A673 (cell line): ENCODE data around the gene OVCA2. TPM values are rescaled to one million over a fixed set of nuclear protein-coding genes. Genes with fewer than 3 reads are reported as not detected.

Experiments used
- BruUV-seq: library from RNA; stranded (reverse); fragments of 400-500 nt; replicated peaks from 2 replicates; lab custom pipeline; 2021; lab: Mats Ljungman, UMichigan
- CTCF ChIA-PET: fragments of 300-600 bp; sonication (Branson Sonifier 250); formaldehyde crosslinking; loops from one replicate; lab custom pipeline; 2022; ENCODE audit warnings: antibody characterized with exemption; lab: Charles Lee
- POLR2A ChIA-PET: fragments of 300-600 bp; sonication (Branson Sonifier 250); formaldehyde crosslinking; loops from one replicate; lab custom pipeline; 2022; ENCODE audit warnings: antibody characterized with exemption; ENCODE audit not compliant: low non-redundant PET; lab: Charles Lee
- DNase-seq: peaks from one replicate; pipeline ENCODE4 v3.0.0-alpha.2; 2015; ENCODE audit warnings: low spot score
- H3K27ac ChIP-seq: fragments of 200-600 bp; sonication (generic); 2 replicates; pipeline ENCODE4 v1.5.1; 2016; ENCODE audit warnings: mixed run types, low read depth, mild to moderate bottlenecking, mixed read lengths, antibody characterized with exemption, low read length; ENCODE audit not compliant: poor library complexity, severe bottlenecking
- H3K27me3 ChIP-seq: fragments of 200-600 bp; sonication (generic); replicated peaks from 2 replicates; pipeline ENCODE4 v1.6.1; 2017; ENCODE audit warnings: mixed run types, low read depth, mild to moderate bottlenecking, mixed read lengths, antibody characterized with exemption, low read length; ENCODE audit not compliant: insufficient read depth, poor library complexity
- H3K36me3 ChIP-seq: fragments of 200-600 bp; sonication (generic); 2 replicates; pipeline ENCODE4 v1.6.1; 2016; ENCODE audit warnings: mixed run types, mild to moderate bottlenecking, mixed read lengths, antibody characterized with exemption, low read length; ENCODE audit not compliant: insufficient read depth, poor library complexity, severe bottlenecking
- H3K4me1 ChIP-seq: fragments of 200-600 bp; sonication (generic); 2 replicates; pipeline ENCODE4 v1.6.1; 2017; ENCODE audit warnings: mixed run types, mild to moderate bottlenecking, mixed read lengths, antibody characterized with exemption, low read length; ENCODE audit not compliant: insufficient read depth, poor library complexity, severe bottlenecking
- H3K4me3 ChIP-seq: fragments of 200-600 bp; sonication (generic); 2 replicates; pipeline ENCODE4 v1.5.1; 2016; ENCODE audit warnings: low read depth, mixed run types, mild to moderate bottlenecking, mixed read lengths, low read length; ENCODE audit not compliant: poor library complexity, severe bottlenecking
- H3K9me3 ChIP-seq: fragments of 200-600 bp; sonication (generic); 2 replicates; pipeline ENCODE4 v1.6.1; 2016; ENCODE audit warnings: mixed run types, low read depth, mild to moderate bottlenecking, mixed read lengths, antibody characterized with exemption, low read length; ENCODE audit not compliant: poor library complexity, severe bottlenecking
- CTCF ChIP-seq: fragments of 300-800, 200-600 bp; sonication (generic); conservative IDR thresholded peaks from 2 replicates; pipeline ENCODE4 v1.5.1; 2017; ENCODE audit warnings: low read depth, mild to moderate bottlenecking, antibody characterized with exemption, low read length, moderate library complexity, mixed read lengths
- EZH2 ChIP-seq: fragments of 200-600 bp; sonication (generic); IDR thresholded peaks from 2 replicates; pipeline ENCODE4 v1.6.1; 2017; ENCODE audit warnings: borderline replicate concordance, low read depth, mild to moderate bottlenecking, mixed read lengths, antibody characterized with exemption, low read length; ENCODE audit not compliant: poor library complexity, severe bottlenecking
- intact Hi-C: fragments of 100-400 bp; cut with micrococcal nuclease; formaldehyde crosslinking; loops from one replicate; pipeline ENCODE4 v1.10.0; 2022; ENCODE audit not compliant: unreplicated experiment
- total RNA-seq: library from RNA; stranded (reverse); gene quantifications from 2 replicates; pipeline ENCODE4 v1.2.3, GENCODE V29; 2021

Gene OVCA2
- total RNA-seq, 1 experiment from 2014 or later: 30.7 TPM

DNA sequence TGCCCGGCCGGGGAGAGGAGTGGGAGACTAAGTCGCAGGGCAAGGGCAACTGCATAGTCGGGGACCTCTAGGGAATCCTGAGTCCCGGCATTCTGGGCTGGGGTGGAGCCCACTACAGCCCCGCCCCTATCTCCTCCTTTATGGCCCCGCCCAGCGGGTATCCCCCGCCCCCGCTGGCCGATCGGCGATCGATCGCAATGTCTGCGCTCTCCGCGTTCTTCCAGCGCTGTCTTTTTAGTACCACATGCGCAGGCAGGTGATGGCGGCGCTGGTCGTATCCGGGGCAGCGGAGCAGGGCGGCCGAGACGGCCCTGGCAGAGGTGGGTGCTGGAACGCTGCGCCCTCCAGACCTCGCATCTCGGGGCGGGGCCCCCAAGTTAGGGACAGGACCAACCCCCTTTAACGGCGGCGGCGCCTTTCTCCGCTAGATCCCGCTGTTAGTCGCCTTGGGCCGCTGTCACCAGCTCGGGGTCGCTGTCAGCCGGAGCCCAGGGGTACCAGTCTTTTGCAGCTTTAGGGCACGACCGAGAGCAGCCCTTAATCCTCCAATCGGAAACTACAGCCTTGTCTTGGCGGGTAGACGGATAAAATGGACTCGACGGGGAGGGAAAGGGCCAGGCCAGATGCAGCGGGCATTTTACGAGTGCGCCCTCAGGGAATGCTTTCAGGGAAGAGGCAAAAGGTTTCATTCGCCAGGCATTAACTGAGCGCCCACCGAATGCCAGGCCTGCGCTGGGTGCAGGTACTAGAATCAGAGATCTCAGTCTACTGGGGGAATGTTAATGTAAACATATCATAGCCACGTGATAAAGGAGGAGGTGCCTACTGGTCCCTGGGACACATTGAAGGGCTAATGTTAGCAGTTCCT lies 11.7 kb upstream of the OVCA2 start, which contains the start of gene DPH1:
Gene DPH1 (plus strand): TSS at position 243 of the 868 bp plus-strand sequence. CDS start 17 bp downstream, at position 260.
- H3K9me3 ChIP-seq: no peaks in the 10 kb centered on the region
- TF ChIP-seq EZH2: no peak
- no peak for TF ChIP-seq CTCF
- peak; percentile 94 for DNase-seq
- no TSS peak for BruUV-seq
- peaks cover 48% of the 10 kb centered on the region for H3K4me1 ChIP-seq
- intact Hi-C loops: loop anchor here (5.0 kb wide), 1 partner anchor 198 kb away; the partner anchor contains the start of gene RPA1
- no peaks in the 10 kb centered on the region for H3K27me3 ChIP-seq
- peak within 1 kb of the TSS; percentile 67 for H3K27ac ChIP-seq
- POLR2A ChIA-PET: no interaction called here
- H3K36me3 ChIP-seq: no peaks in the 10 kb centered on the region
- CTCF ChIA-PET: no interaction called here
- H3K4me3 ChIP-seq: peak within 1 kb of the TSS; percentile 98

GRCh38 chr17:2030779-2031163 lies 11.1 kb upstream of the OVCA2 start:
- intact Hi-C loops: loop anchor here (5.0 kb wide), 1 partner anchor 198 kb away; the partner anchor contains the start of gene RPA1
- no peak for DNase-seq
- peak overlapping the region; percentile 67 for H3K27ac ChIP-seq
- peaks cover 48% of the 10 kb centered on the region for H3K4me1 ChIP-seq
- H3K9me3 ChIP-seq: no peaks in the 10 kb centered on the region
- H3K27me3 ChIP-seq: no peaks in the 10 kb centered on the region
- ChIA-PET POLR2A (no interaction called here), CTCF (interaction anchor here (0.6 kb wide), 1 partner anchor 72 kb away, joined by 11 read pairs; no protein-coding TSS in a partner anchor)
- peaks cover 2% of the 10 kb centered on the region for H3K36me3 ChIP-seq
- TF ChIP-seq EZH2: no peak
- peak; percentile 62 for TF ChIP-seq CTCF
- BruUV-seq: TSS peak; percentile 60
- peak overlapping the region; percentile 98 for H3K4me3 ChIP-seq

DNA sequence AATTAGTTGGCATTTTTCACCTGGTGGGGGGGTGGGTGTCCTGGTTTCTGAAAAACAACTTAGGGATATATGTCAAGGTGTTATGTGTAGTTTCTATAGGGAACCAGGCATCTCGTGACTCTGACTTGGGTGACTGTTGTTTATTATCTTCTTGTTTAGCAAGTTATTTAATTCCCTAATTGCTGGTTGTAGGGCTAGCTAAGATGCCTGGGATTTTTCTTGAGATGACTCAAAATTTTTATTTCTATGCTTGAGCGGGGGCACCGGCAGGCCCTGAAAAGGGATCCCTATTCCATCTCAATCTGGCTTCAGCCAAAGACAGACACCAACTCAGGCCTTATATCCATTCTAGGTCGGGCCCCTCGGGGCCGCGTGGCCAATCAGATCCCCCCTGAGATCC lies 8.7 kb upstream of the OVCA2 start:
- no peaks in the 10 kb centered on the region for H3K9me3 ChIP-seq
- H3K36me3 ChIP-seq: peaks cover 8% of the 10 kb centered on the region
- TF ChIP-seq CTCF (no peak), EZH2 (no peak)
- no TSS peak for BruUV-seq
- intact Hi-C loops: loop anchor here (5.0 kb wide), 1 partner anchor 201 kb away; the partner anchor contains the start of gene RPA1
- POLR2A ChIA-PET: no interaction called here
- H3K27ac ChIP-seq: peak overlapping the region; percentile 73
- CTCF ChIA-PET: no interaction called here
- no peak overlapping the region for H3K4me3 ChIP-seq
- peaks cover 36% of the 10 kb centered on the region for H3K4me1 ChIP-seq
- no peak for DNase-seq
- H3K27me3 ChIP-seq: no peaks in the 10 kb centered on the region
